OCI-LY1 (cell line): ENCODE data around the gene TUBA1A.
A peak's percentile ranks its signal among the peaks of the same experiment; 100 is the strongest.

Experiments used
- H2AFZ ChIP-seq: fragments of 200-600 bp; sonication (generic), shearing (Covaris generic); 2 replicates; pipeline ENCODE4 v1.6.0; 2014; ENCODE audit warnings: antibody characterized with exemption, mild to moderate bottlenecking, low read length
- H3F3A ChIP-seq: fragments of 200-600 bp; sonication (generic), shearing (Covaris generic); 2 replicates; pipeline ENCODE4 v1.6.0; 2014; ENCODE audit warnings: mild to moderate bottlenecking, antibody characterized with exemption, low read length, moderate library complexity; ENCODE audit not compliant: insufficient read depth
- H3K27ac ChIP-seq: fragments of 200-600 bp; sonication (generic); 2 replicates; pipeline ENCODE4 v1.5.1; 2014; ENCODE audit warnings: low read length, mixed run types, mild to moderate bottlenecking, low read depth; ENCODE audit not compliant: poor library complexity, severe bottlenecking
- H3K27me3 ChIP-seq: fragments of 200-600 bp; sonication (generic); 2 replicates; pipeline ENCODE4 v1.6.0; 2014; ENCODE audit warnings: antibody characterized with exemption, mild to moderate bottlenecking, low read length, moderate library complexity; ENCODE audit not compliant: insufficient read depth
- H3K36me3 ChIP-seq: fragments of 200-600 bp; sonication (generic); 2 replicates; pipeline ENCODE4 v1.6.1; 2014; ENCODE audit warnings: mild to moderate bottlenecking, antibody characterized with exemption, low read length, moderate library complexity, mixed read lengths; ENCODE audit not compliant: insufficient read depth
- H3K4me1 ChIP-seq: fragments of 200-600 bp; sonication (generic); 2 replicates; pipeline ENCODE4 v1.5.1; 2014; ENCODE audit warnings: mild to moderate bottlenecking, low read length, moderate library complexity; ENCODE audit not compliant: insufficient read depth, severe bottlenecking
- H3K4me2 ChIP-seq: fragments of 200-600 bp; sonication (generic), shearing (Covaris generic); 2 replicates; pipeline ENCODE4 v1.6.1; 2014; ENCODE audit warnings: low read length
- H3K4me3 ChIP-seq: fragments of 200-600 bp; sonication (generic); 2 replicates; pipeline ENCODE4 v1.5.1; 2014; ENCODE audit warnings: low read length, low read depth, mild to moderate bottlenecking, mixed read lengths; ENCODE audit not compliant: poor library complexity, severe bottlenecking
- H3K79me2 ChIP-seq: fragments of 200-600 bp; shearing (Covaris generic); 2 replicates; pipeline ENCODE4 v1.6.1; 2016; ENCODE audit warnings: mixed run types, low read length, mixed read lengths; ENCODE audit not compliant: insufficient read depth
- H3K9ac ChIP-seq: fragments of 200-600 bp; sonication (generic), shearing (Covaris generic); 2 replicates; pipeline ENCODE4 v1.6.1; 2014; ENCODE audit warnings: mild to moderate bottlenecking, low read length, mixed read lengths
- H3K9me2 ChIP-seq: fragments of 200-600 bp; sonication (generic), shearing (Covaris generic); 2 replicates; pipeline ENCODE4 v1.6.1; 2014; ENCODE audit warnings: low read depth, mild to moderate bottlenecking, low read length, mixed read lengths
- H3K9me3 ChIP-seq: fragments of 200-600 bp; shearing (Covaris generic); 2 replicates; pipeline ENCODE4 v1.6.1; 2014; ENCODE audit warnings: low read length, mixed read lengths
- H4K20me1 ChIP-seq: fragments of 200-600 bp; sonication (generic), shearing (Covaris generic); 2 replicates; pipeline ENCODE4 v1.6.0; 2016; ENCODE audit warnings: mild to moderate bottlenecking, low read length; ENCODE audit not compliant: insufficient read depth
- EZH2 ChIP-seq: fragments of 200-600 bp; sonication (generic), shearing (Covaris generic); IDR thresholded peaks from 2 replicates; pipeline ENCODE4 v1.8.0; 2017; ENCODE audit warnings: borderline replicate concordance, mixed run types, mild to moderate bottlenecking, antibody characterized with exemption, low read length, moderate library complexity, mixed read lengths
- TF ChIP-seq, protein P1 (sequence below): fragments of 200-600 bp; sonication (generic), shearing (Covaris generic); IDR thresholded peaks from 2 replicates; pipeline ENCODE4 v1.5.1; 2017; ENCODE audit warnings: mild to moderate bottlenecking, antibody characterized with exemption, low read length, moderate library complexity, mixed read lengths

TUBA1A gene

DNA sequence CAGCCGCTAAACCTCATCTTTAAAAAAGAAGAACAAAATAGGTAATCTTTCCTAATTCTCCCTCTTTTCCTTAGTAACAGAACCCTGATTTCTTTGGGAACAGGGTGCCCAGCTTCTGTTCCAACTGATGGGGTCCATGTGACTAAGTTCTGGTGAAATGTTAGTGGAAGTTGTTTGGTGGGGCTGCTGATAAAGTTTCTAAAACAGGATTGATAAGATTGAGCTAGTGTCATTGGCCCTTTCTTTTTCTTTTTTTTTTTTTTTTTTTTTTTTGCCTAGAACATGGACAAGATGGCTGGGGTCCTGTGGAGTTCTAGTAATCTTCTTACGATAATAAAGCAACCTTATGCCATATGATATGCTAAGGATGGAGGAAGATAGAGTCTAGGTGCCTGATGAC is 41.5 kb downstream of the TUBA1A start:
- H3F3A ChIP-seq = no peaks in the 10 kb centered on the region
- H3K4me3 ChIP-seq = no peak overlapping the region
- TF ChIP-seq, protein P1, sequence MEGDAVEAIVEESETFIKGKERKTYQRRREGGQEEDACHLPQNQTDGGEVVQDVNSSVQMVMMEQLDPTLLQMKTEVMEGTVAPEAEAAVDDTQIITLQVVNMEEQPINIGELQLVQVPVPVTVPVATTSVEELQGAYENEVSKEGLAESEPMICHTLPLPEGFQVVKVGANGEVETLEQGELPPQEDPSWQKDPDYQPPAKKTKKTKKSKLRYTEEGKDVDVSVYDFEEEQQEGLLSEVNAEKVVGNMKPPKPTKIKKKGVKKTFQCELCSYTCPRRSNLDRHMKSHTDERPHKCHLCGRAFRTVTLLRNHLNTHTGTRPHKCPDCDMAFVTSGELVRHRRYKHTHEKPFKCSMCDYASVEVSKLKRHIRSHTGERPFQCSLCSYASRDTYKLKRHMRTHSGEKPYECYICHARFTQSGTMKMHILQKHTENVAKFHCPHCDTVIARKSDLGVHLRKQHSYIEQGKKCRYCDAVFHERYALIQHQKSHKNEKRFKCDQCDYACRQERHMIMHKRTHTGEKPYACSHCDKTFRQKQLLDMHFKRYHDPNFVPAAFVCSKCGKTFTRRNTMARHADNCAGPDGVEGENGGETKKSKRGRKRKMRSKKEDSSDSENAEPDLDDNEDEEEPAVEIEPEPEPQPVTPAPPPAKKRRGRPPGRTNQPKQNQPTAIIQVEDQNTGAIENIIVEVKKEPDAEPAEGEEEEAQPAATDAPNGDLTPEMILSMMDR = no peak
- TF ChIP-seq EZH2 = no peak
- no peak overlapping the region for H3K4me2 ChIP-seq
- H3K9ac ChIP-seq = no peak overlapping the region
- no peaks in the 10 kb centered on the region for H3K9me3 ChIP-seq
- H3K79me2 ChIP-seq = no peaks in the 10 kb centered on the region
- no peaks in the 10 kb centered on the region for H4K20me1 ChIP-seq
- H3K9me2 ChIP-seq = no peaks in the 10 kb centered on the region
- no peaks in the 10 kb centered on the region for H3K27me3 ChIP-seq
- peaks cover 3% of the 10 kb centered on the region; the same call in 1 of the 2 replicates for H3K36me3 ChIP-seq
- H2AFZ ChIP-seq = no peak overlapping the region
- peaks cover 16% of the 10 kb centered on the region for H3K4me1 ChIP-seq
- H3K27ac ChIP-seq = no peak overlapping the region

GRCh38 chr12:49146406-49146805 is 42.5 kb downstream of the TUBA1A start:
- Histone ChIP-seq H3K9me3 (no peaks in the 10 kb centered on the region), H3K27ac (no peak overlapping the region), H3K36me3 (peaks cover 3% of the 10 kb centered on the region; the same call in 1 of the 2 replicates), H4K20me1 (no peaks in the 10 kb centered on the region), H3K9ac (no peak overlapping the region), H3K4me3 (no peak overlapping the region), H3K79me2 (no peaks in the 10 kb centered on the region), H2AFZ (no peak overlapping the region), H3K4me1 (peaks cover 16% of the 10 kb centered on the region), H3F3A (no peaks in the 10 kb centered on the region), H3K9me2 (no peaks in the 10 kb centered on the region), H3K27me3 (no peaks in the 10 kb centered on the region), H3K4me2 (no peak overlapping the region)
- TF ChIP-seq EZH2 = no peak
- TF ChIP-seq, protein P1 = no peak

GRCh38 chr12:49144384-49144783 is 44.5 kb downstream of the TUBA1A start:
- H3F3A ChIP-seq = no peaks in the 10 kb centered on the region
- peaks cover 3% of the 10 kb centered on the region; the same call in 1 of the 2 replicates for H3K36me3 ChIP-seq
- no peak overlapping the region for H2AFZ ChIP-seq
- H3K79me2 ChIP-seq = no peaks in the 10 kb centered on the region
- no peak overlapping the region for H3K4me3 ChIP-seq
- no peaks in the 10 kb centered on the region for H3K9me2 ChIP-seq
- H3K9me3 ChIP-seq = no peaks in the 10 kb centered on the region
- H3K27me3 ChIP-seq = no peaks in the 10 kb centered on the region
- no peak overlapping the region for H3K4me2 ChIP-seq
- peak overlapping the region; percentile 35 for H3K27ac ChIP-seq
- no peaks in the 10 kb centered on the region for H4K20me1 ChIP-seq
- no peak for TF ChIP-seq EZH2
- TF ChIP-seq, protein P1 = no peak
- no peak overlapping the region for H3K9ac ChIP-seq
- peaks cover 16% of the 10 kb centered on the region for H3K4me1 ChIP-seq
